OCI-LY1 (cell line): ENCODE data around the gene CRYBG3.

Source experiments
- H2AFZ ChIP-seq: fragments of 200-600 bp; sonication (generic), shearing (Covaris generic); 2 replicates; pipeline ENCODE4 v1.6.0; 2014; ENCODE audit warnings: antibody characterized with exemption, mild to moderate bottlenecking, low read length
- H3F3A ChIP-seq: fragments of 200-600 bp; sonication (generic), shearing (Covaris generic); 2 replicates; pipeline ENCODE4 v1.6.0; 2014; ENCODE audit warnings: mild to moderate bottlenecking, antibody characterized with exemption, low read length, moderate library complexity; ENCODE audit not compliant: insufficient read depth
- H3K27ac ChIP-seq: fragments of 200-600 bp; sonication (generic); 2 replicates; pipeline ENCODE4 v1.5.1; 2014; ENCODE audit warnings: low read length, mixed run types, mild to moderate bottlenecking, low read depth; ENCODE audit not compliant: poor library complexity, severe bottlenecking
- H3K27me3 ChIP-seq: fragments of 200-600 bp; sonication (generic); 2 replicates; pipeline ENCODE4 v1.6.0; 2014; ENCODE audit warnings: antibody characterized with exemption, mild to moderate bottlenecking, low read length, moderate library complexity; ENCODE audit not compliant: insufficient read depth
- H3K36me3 ChIP-seq: fragments of 200-600 bp; sonication (generic); 2 replicates; pipeline ENCODE4 v1.6.1; 2014; ENCODE audit warnings: mild to moderate bottlenecking, antibody characterized with exemption, low read length, moderate library complexity, mixed read lengths; ENCODE audit not compliant: insufficient read depth
- H3K4me1 ChIP-seq: fragments of 200-600 bp; sonication (generic); 2 replicates; pipeline ENCODE4 v1.5.1; 2014; ENCODE audit warnings: mild to moderate bottlenecking, low read length, moderate library complexity; ENCODE audit not compliant: insufficient read depth, severe bottlenecking
- H3K4me2 ChIP-seq: fragments of 200-600 bp; sonication (generic), shearing (Covaris generic); 2 replicates; pipeline ENCODE4 v1.6.1; 2014; ENCODE audit warnings: low read length
- H3K4me3 ChIP-seq: fragments of 200-600 bp; sonication (generic); 2 replicates; pipeline ENCODE4 v1.5.1; 2014; ENCODE audit warnings: low read length, low read depth, mild to moderate bottlenecking, mixed read lengths; ENCODE audit not compliant: poor library complexity, severe bottlenecking
- H3K79me2 ChIP-seq: fragments of 200-600 bp; shearing (Covaris generic); 2 replicates; pipeline ENCODE4 v1.6.1; 2016; ENCODE audit warnings: mixed run types, low read length, mixed read lengths; ENCODE audit not compliant: insufficient read depth
- H3K9ac ChIP-seq: fragments of 200-600 bp; sonication (generic), shearing (Covaris generic); 2 replicates; pipeline ENCODE4 v1.6.1; 2014; ENCODE audit warnings: mild to moderate bottlenecking, low read length, mixed read lengths
- H3K9me2 ChIP-seq: fragments of 200-600 bp; sonication (generic), shearing (Covaris generic); 2 replicates; pipeline ENCODE4 v1.6.1; 2014; ENCODE audit warnings: low read depth, mild to moderate bottlenecking, low read length, mixed read lengths
- H3K9me3 ChIP-seq: fragments of 200-600 bp; shearing (Covaris generic); 2 replicates; pipeline ENCODE4 v1.6.1; 2014; ENCODE audit warnings: low read length, mixed read lengths
- H4K20me1 ChIP-seq: fragments of 200-600 bp; sonication (generic), shearing (Covaris generic); 2 replicates; pipeline ENCODE4 v1.6.0; 2016; ENCODE audit warnings: mild to moderate bottlenecking, low read length; ENCODE audit not compliant: insufficient read depth
- EZH2 ChIP-seq: fragments of 200-600 bp; sonication (generic), shearing (Covaris generic); IDR thresholded peaks from 2 replicates; pipeline ENCODE4 v1.8.0; 2017; ENCODE audit warnings: borderline replicate concordance, mixed run types, mild to moderate bottlenecking, antibody characterized with exemption, low read length, moderate library complexity, mixed read lengths
- TF ChIP-seq, protein P1 (sequence below): fragments of 200-600 bp; sonication (generic), shearing (Covaris generic); IDR thresholded peaks from 2 replicates; pipeline ENCODE4 v1.5.1; 2017; ENCODE audit warnings: mild to moderate bottlenecking, antibody characterized with exemption, low read length, moderate library complexity, mixed read lengths

Gene CRYBG3

DNA sequence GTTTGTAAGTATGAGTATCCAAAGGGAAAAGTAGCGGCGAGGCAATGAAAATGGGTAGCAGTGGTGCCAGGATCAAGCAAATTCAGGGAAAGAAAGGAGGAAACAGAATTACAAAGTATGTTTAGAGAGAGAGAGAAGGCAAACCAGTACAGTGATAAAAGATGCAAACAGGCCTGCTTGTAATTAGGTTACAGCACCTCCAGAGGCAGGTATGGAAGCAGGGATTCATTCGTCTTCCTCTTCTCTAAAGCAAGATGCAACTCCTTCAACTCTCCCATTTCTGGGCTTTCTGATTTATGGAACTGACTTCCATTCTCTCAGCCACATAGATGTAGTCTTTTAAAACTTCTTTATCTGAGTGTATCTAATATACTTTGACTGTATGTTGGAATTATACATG, 68.0 kb downstream of the CRYBG3 start:
- H3K27me3 ChIP-seq = no peaks in the 10 kb centered on the region
- no peak overlapping the region for H3K9ac ChIP-seq
- H3K79me2 ChIP-seq = no peaks in the 10 kb centered on the region
- no peaks in the 10 kb centered on the region for H3K9me2 ChIP-seq
- no peaks in the 10 kb centered on the region for H3K9me3 ChIP-seq
- no peak overlapping the region for H3K4me3 ChIP-seq
- peaks cover 1% of the 10 kb centered on the region for H3K4me1 ChIP-seq
- no peaks in the 10 kb centered on the region for H4K20me1 ChIP-seq
- H3K36me3 ChIP-seq = no peaks in the 10 kb centered on the region
- no peak overlapping the region for H3K4me2 ChIP-seq
- TF ChIP-seq EZH2 = no peak
- TF ChIP-seq, protein P1, sequence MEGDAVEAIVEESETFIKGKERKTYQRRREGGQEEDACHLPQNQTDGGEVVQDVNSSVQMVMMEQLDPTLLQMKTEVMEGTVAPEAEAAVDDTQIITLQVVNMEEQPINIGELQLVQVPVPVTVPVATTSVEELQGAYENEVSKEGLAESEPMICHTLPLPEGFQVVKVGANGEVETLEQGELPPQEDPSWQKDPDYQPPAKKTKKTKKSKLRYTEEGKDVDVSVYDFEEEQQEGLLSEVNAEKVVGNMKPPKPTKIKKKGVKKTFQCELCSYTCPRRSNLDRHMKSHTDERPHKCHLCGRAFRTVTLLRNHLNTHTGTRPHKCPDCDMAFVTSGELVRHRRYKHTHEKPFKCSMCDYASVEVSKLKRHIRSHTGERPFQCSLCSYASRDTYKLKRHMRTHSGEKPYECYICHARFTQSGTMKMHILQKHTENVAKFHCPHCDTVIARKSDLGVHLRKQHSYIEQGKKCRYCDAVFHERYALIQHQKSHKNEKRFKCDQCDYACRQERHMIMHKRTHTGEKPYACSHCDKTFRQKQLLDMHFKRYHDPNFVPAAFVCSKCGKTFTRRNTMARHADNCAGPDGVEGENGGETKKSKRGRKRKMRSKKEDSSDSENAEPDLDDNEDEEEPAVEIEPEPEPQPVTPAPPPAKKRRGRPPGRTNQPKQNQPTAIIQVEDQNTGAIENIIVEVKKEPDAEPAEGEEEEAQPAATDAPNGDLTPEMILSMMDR = no peak
- H3K27ac ChIP-seq = no peak overlapping the region
- no peak overlapping the region for H2AFZ ChIP-seq
- H3F3A ChIP-seq = no peaks in the 10 kb centered on the region

DNA sequence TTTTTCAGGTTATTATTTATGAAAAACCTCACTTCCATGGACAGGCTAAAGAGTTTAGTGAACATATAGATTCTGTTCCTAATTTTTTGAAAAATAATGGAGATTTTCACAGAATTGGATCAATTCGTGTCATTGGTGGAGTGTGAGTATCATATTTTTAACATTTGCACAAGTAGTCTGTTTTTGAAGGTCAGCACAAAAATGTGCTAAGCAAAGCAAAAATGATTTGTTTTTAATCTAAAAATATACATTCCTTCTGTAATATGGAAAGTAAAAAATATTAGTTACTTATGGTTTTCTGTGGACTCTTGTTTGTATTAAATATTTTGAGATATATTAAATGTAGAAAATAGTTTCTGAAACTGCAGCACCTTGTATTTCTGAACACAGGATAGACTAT, 71.0 kb downstream of the CRYBG3 start:
- H3K27me3 ChIP-seq = no peaks in the 10 kb centered on the region
- H3K9ac ChIP-seq = no peak overlapping the region
- TF ChIP-seq, protein P1 = no peak
- TF ChIP-seq EZH2 = no peak
- peaks cover 12% of the 10 kb centered on the region for H3K4me1 ChIP-seq
- no peaks in the 10 kb centered on the region for H3K9me2 ChIP-seq
- no peaks in the 10 kb centered on the region for H3K36me3 ChIP-seq
- H3K9me3 ChIP-seq = no peaks in the 10 kb centered on the region
- H2AFZ ChIP-seq = no peak overlapping the region
- no peaks in the 10 kb centered on the region for H3K79me2 ChIP-seq
- no peaks in the 10 kb centered on the region for H3F3A ChIP-seq
- no peak overlapping the region for H3K4me3 ChIP-seq
- H4K20me1 ChIP-seq = no peaks in the 10 kb centered on the region
- no peak overlapping the region for H3K27ac ChIP-seq
- H3K4me2 ChIP-seq = no peak overlapping the region

DNA sequence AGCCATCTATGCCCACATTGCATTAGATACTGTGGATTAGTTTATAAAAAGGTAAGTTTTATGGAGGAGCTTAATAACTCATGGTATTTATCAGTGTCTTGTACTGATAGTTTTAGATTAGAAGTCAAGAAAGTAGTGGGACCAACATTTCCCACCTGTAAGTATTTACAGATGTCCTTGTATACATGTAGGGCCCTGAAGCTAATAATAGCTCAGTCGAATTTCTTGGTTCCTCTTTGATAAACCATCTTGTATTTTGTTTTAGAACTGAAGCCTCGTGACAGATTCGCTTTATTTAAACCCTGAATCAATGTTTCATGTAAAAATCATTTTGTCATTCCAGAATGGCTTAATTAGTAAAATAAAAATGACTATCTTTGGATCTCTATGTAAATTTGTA, 73.4 kb downstream of the CRYBG3 start:
- Histone ChIP-seq H3F3A (no peaks in the 10 kb centered on the region), H3K79me2 (no peaks in the 10 kb centered on the region), H4K20me1 (no peaks in the 10 kb centered on the region), H3K4me3 (no peak overlapping the region), H3K9ac (no peak overlapping the region), H3K9me3 (no peaks in the 10 kb centered on the region), H3K36me3 (no peaks in the 10 kb centered on the region), H3K27ac (no peak overlapping the region), H3K9me2 (no peaks in the 10 kb centered on the region), H3K27me3 (no peaks in the 10 kb centered on the region), H3K4me1 (peaks cover 12% of the 10 kb centered on the region), H3K4me2 (no peak overlapping the region), H2AFZ (no peak overlapping the region)
- TF ChIP-seq EZH2 = no peak

GRCh38 chr3:97896129-97896528, 74.3 kb downstream of the CRYBG3 start:
- Histone ChIP-seq H3F3A (no peaks in the 10 kb centered on the region), H3K4me2 (no peak overlapping the region), H3K79me2 (no peaks in the 10 kb centered on the region), H3K9me2 (no peaks in the 10 kb centered on the region), H3K4me3 (no peak overlapping the region), H3K27ac (no peak overlapping the region), H3K9me3 (no peaks in the 10 kb centered on the region), H3K9ac (no peak overlapping the region), H3K36me3 (no peaks in the 10 kb centered on the region), H4K20me1 (no peaks in the 10 kb centered on the region), H3K4me1 (peaks cover 12% of the 10 kb centered on the region), H3K27me3 (no peaks in the 10 kb centered on the region), H2AFZ (no peak overlapping the region)
- TF ChIP-seq, protein P1 = no peak
- TF ChIP-seq EZH2 = no peak
